Activated B cell treated with CpG ODN at 0.5 μM for 24 hours (primary cell): ENCODE measurements around the gene CADM1. TPM values are rescaled to one million over a fixed set of nuclear protein-coding genes. Genes with fewer than 3 reads are reported as not detected.

Experiments
- ATAC-seq: fragments of 200-7000 bp; cut with Tn5 transposase; one replicate; pipeline ENCODE4 v1.10.0; 2021; ENCODE audit warnings: low read depth, mild to moderate bottlenecking, moderate library complexity
- CTCF ChIA-PET: fragments of 350-600 bp; sonication (Branson Sonifier 250); formaldehyde crosslinking; loops from one replicate; lab custom pipeline; 2021; ENCODE audit warnings: antibody characterized with exemption; lab: Charles Lee
- POLR2A ChIA-PET: fragments of 350-600 bp; sonication (Branson Sonifier 250); formaldehyde crosslinking; loops from one replicate; lab custom pipeline; 2021; ENCODE audit warnings: antibody characterized with exemption; lab: Charles Lee
- DNase-seq: peaks from one replicate; pipeline ENCODE4 v3.0.0; 2022
- H3K27ac Mint-ChIP-seq: one replicate; pipeline ENCODE4 v1.8.0; 2020; ENCODE audit warnings: mixed read lengths
- H3K27me3 Mint-ChIP-seq: one replicate; pipeline ENCODE4 v1.8.0; 2021; ENCODE audit warnings: mixed read lengths
- H3K36me3 Mint-ChIP-seq: one replicate; pipeline ENCODE4 v1.8.0; 2021; ENCODE audit warnings: low read depth, mixed read lengths
- H3K4me1 Mint-ChIP-seq: one replicate; pipeline ENCODE4 v1.8.0; 2021; ENCODE audit warnings: mixed read lengths
- H3K4me3 Mint-ChIP-seq: one replicate; pipeline ENCODE4 v1.8.0; 2020; ENCODE audit warnings: mild to moderate bottlenecking, mixed read lengths
- H3K9me3 Mint-ChIP-seq: one replicate; pipeline ENCODE4 v1.8.0; 2020; ENCODE audit warnings: mixed read lengths
- CTCF ChIP-seq: fragments of 200-600 bp; IDR thresholded peaks from one replicate; pipeline ENCODE4 v1.8.0; 2022; ENCODE audit warnings: antibody characterized with exemption, mild to moderate bottlenecking
- intact Hi-C: fragments of 100-400 bp; cut with micrococcal nuclease; formaldehyde crosslinking; loops from one replicate; pipeline ENCODE4 v1.15.1; 2024
- total RNA-seq: library from RNA; stranded (reverse); gene quantifications from 2 replicates; pipeline ENCODE4 v1.2.3, GENCODE V29; 2022

The CADM1 gene
- total RNA-seq, 1 donor from 2014 or later = 0.86 TPM

- Mint-ChIP-seq H3K4me1 (no peaks in the 10 kb centered on the region), H3K27me3 (no peaks in the 10 kb centered on the region), H3K36me3 (no peaks in the 10 kb centered on the region), H3K4me3 (no peak overlapping the region), H3K9me3 (no peaks in the 10 kb centered on the region), H3K27ac (no peak overlapping the region)
- no peak for TF ChIP-seq CTCF
- no peak for DNase-seq
- POLR2A ChIA-PET = no interaction called here
- intact Hi-C loops = no loop called here
- no peak for ATAC-seq
- CTCF ChIA-PET = no interaction called here
Observed at GRCh38 chr11:115269191-115269950, 234.8 kb downstream of the CADM1 start.

- Mint-ChIP-seq H3K4me3 (no peak overlapping the region), H3K27me3 (no peaks in the 10 kb centered on the region), H3K27ac (no peak overlapping the region), H3K9me3 (no peaks in the 10 kb centered on the region), H3K4me1 (no peaks in the 10 kb centered on the region), H3K36me3 (no peaks in the 10 kb centered on the region)
- DNase-seq (no peak), ATAC-seq (no peak)
- ChIA-PET CTCF (no interaction called here), POLR2A (no interaction called here)
- intact Hi-C loops = no loop called here
- no peak for TF ChIP-seq CTCF
Observed at GRCh38 chr11:115267871-115268270, 236.3 kb downstream of the CADM1 start.

GRCh38 chr11:115267238-115267781 lies 236.9 kb downstream of the CADM1 start:
- TF ChIP-seq CTCF = no peak
- ATAC-seq = no peak
- intact Hi-C loops = no loop called here
- no peak for DNase-seq
- CTCF ChIA-PET = no interaction called here
- Mint-ChIP-seq H3K4me3 (no peak overlapping the region), H3K36me3 (no peaks in the 10 kb centered on the region), H3K27ac (no peak overlapping the region), H3K9me3 (no peaks in the 10 kb centered on the region), H3K27me3 (no peaks in the 10 kb centered on the region), H3K4me1 (no peaks in the 10 kb centered on the region)
- POLR2A ChIA-PET = no interaction called here

- TF ChIP-seq CTCF = no peak
- no peak for DNase-seq
- CTCF ChIA-PET = no interaction called here
- POLR2A ChIA-PET = no interaction called here
- Mint-ChIP-seq H3K9me3 (no peaks in the 10 kb centered on the region), H3K4me1 (no peaks in the 10 kb centered on the region), H3K36me3 (no peaks in the 10 kb centered on the region), H3K4me3 (no peak overlapping the region), H3K27me3 (no peaks in the 10 kb centered on the region), H3K27ac (no peak overlapping the region)
- intact Hi-C loops = no loop called here
- no peak for ATAC-seq
Observed at GRCh38 chr11:115266066-115266639, 238.1 kb downstream of the CADM1 start.

- no peak overlapping the region for H3K4me3 Mint-ChIP-seq
- intact Hi-C loops = no loop called here
- no peaks in the 10 kb centered on the region for H3K9me3 Mint-ChIP-seq
- no peak for TF ChIP-seq CTCF
- no peaks in the 10 kb centered on the region for H3K27me3 Mint-ChIP-seq
- no peak for ATAC-seq
- H3K27ac Mint-ChIP-seq = no peak overlapping the region
- POLR2A ChIA-PET = no interaction called here
- no peaks in the 10 kb centered on the region for H3K4me1 Mint-ChIP-seq
- CTCF ChIA-PET = no interaction called here
- no peak for DNase-seq
- H3K36me3 Mint-ChIP-seq = no peaks in the 10 kb centered on the region
Observed at GRCh38 chr11:115263799-115264656, 240.2 kb downstream of the CADM1 start.
